ENCODE measurements around the gene PRDM13. TPM values are rescaled to one million over a fixed set of nuclear protein-coding genes. Genes with fewer than 3 reads are reported as not detected.

The PRDM13 gene
- total RNA-seq, 2 donors from 2014 or later = not detected

DNA sequence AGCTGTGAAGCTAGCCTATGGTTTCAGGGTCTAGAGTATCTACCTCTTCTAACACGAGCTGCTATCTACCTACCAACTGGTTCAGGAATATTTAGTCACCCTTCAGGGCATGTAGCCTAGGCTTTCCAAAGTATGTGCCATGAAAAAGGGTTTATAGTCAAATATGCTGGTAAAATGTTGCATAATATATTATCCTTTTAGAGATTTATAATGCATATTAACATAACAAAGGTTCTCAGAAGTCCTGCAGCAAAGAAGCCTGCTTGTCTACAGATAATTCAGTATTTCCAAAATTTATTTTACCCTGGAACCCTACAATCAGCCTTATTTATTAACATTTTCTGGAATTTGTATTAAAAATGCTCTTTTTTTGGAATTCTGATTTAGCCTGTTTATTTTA lies 56.0 kb downstream of the PRDM13 start:
- no peak overlapping the region for H3K27ac Mint-ChIP-seq
- no peaks in the 10 kb centered on the region for H3K36me3 Mint-ChIP-seq
- DNase-seq (ENCODE audit: low spot score in 2 of 2) (no peak), ATAC-seq (no peak)
- H3K9me3 Mint-ChIP-seq = no peaks in the 10 kb centered on the region

Other genes starting within 250 kb of the PRDM13 start
- gene COQ3, start 212.6 kb upstream of the PRDM13 start, total RNA-seq = 10 to 100 TPM in 1 of 2 donors, 1 to 10 TPM in 1; 3.0 to 14.1 TPM
- gene PNISR, start 181.5 kb upstream of the PRDM13 start, total RNA-seq = 100 to 1,000 TPM; 162 to 257 TPM
- gene USP45, start 91.4 kb upstream of the PRDM13 start, total RNA-seq = 10 to 100 TPM; 10.9 to 13.4 TPM
- 10 to 100 TPM; 35.2 to 63.6 TPM for gene CCNC, start 38.2 kb upstream of the PRDM13 start, total RNA-seq